Small intestine (tissue), 7 donors: ENCODE results near the gene MAPT. TPM values are rescaled to one million over a fixed set of nuclear protein-coding genes. Genes with fewer than 3 reads are reported as not detected.

Source experiments
- DNase-seq, 2 donors: peaks; one replicate each; pipeline versions ENCODE4 v3.0.0 to v3.0.0-alpha.2; 2013
- FAIRE-seq: peaks from 2 replicates; lab custom pipeline; 2012; peaks lifted over from hg19 to GRCh38; lab: Jason Lieb, UNC
- H3K27ac ChIP-seq, 3 donors: one replicate each; pipeline ENCODE4 v1.5.1; 2013; ENCODE audit warnings: low read length in 2 of 3, mild to moderate bottlenecking in 2 of 3, control low read depth in 1 of 3, inconsistent platforms in 1 of 3, low read depth in 1 of 3, moderate library complexity in 1 of 3
- H3K27me3 ChIP-seq, 3 donors: one replicate each; pipeline ENCODE4 v1.6.1; 2013; ENCODE audit warnings: low read length in 3 of 3, inconsistent platforms in 1 of 3; ENCODE audit not compliant: control insufficient read depth in 3 of 3, insufficient read depth in 3 of 3
- H3K36me3 ChIP-seq, 3 donors: one replicate each; pipeline ENCODE4 v1.6.1; 2013; ENCODE audit warnings: low read length in 3 of 3, inconsistent platforms in 1 of 3, low read depth in 1 of 3, mild to moderate bottlenecking in 1 of 3, moderate library complexity in 1 of 3; ENCODE audit not compliant: control insufficient read depth in 3 of 3, insufficient read depth in 2 of 3
- H3K4me1 ChIP-seq, 3 donors: one replicate each; pipeline ENCODE4 v1.6.1; 2013; ENCODE audit warnings: low read length in 2 of 3, inconsistent platforms in 1 of 3, low read depth in 1 of 3, mild to moderate bottlenecking in 1 of 3, moderate library complexity in 1 of 3; ENCODE audit not compliant: control insufficient read depth in 3 of 3, insufficient read depth in 2 of 3
- H3K4me3 ChIP-seq, 3 donors: one replicate each; pipeline ENCODE4 v1.5.1; 2013; ENCODE audit warnings: low read length in 3 of 3, control low read depth in 1 of 3, inconsistent platforms in 1 of 3, low read depth in 1 of 3, mild to moderate bottlenecking in 1 of 3, moderate library complexity in 1 of 3
- H3K9me3 ChIP-seq, 2 donors: one replicate each; pipeline ENCODE4 v1.6.1; 2013; ENCODE audit warnings: low read depth in 1 of 2, low read length in 1 of 2; ENCODE audit not compliant: control insufficient read depth in 2 of 2, insufficient read depth in 1 of 2
- WGBS, 3 donors: extraction: QIAGEN DNeasy Blood & Tissue Kit; methylation state at CpG; one replicate each; pipeline ENCODE4 v1.1.7; 2013; 5-methylcytosine and 5-hydroxymethylcytosine counted together
- polyA plus RNA-seq, 4 donors: library from polyadenylated mRNA; stranded (reverse) in 3 of 4; unstranded in 1 of 4; fragments of 200-250 nt in 3 of 4; fragments of 120-200 nt in 1 of 4; gene quantifications; one replicate each; pipeline versions ENCODE4 v1.2.1 to v1.2.3, GENCODE V29; 2013
- donor health status: healthy with polysubstance abuse.
- donor health status: control.
- donor health status: control.
- donor health status: Bipolar disorder and iron deficiency.
- donor health status: healthy.

Gene MAPT
- polyA plus RNA-seq, 4 donors = 0.54 to 6.0 (median 0.87) TPM; not detected in 1

GRCh38 chr17:45895969-45896785 is 1.8 kb downstream of the MAPT start:
- peak overlapping the region in 1 of 3 donors; percentile 18 for H3K4me3 ChIP-seq
- FAIRE-seq (no peak), DNase-seq (peak in 1 of 2 donors; percentile 22)
- H3K36me3 ChIP-seq = no peaks in the 10 kb centered on the region
- H3K9me3 ChIP-seq = peaks cover 0 to 2% of the 10 kb centered on the region in 2 donors
- WGBS, 3 donors = 8 to 9% (median 9%) methylated on average over 55 of the region's 55 CpGs
- peaks cover 19 to 78% (median 20%) of the 10 kb centered on the region in 3 donors for H3K27me3 ChIP-seq
- H3K4me1 ChIP-seq = peaks cover 0 to 7% (median 2%) of the 10 kb centered on the region in 3 donors
- no peak overlapping the region for H3K27ac ChIP-seq

- H3K4me1 ChIP-seq = peaks cover 0 to 7% (median 2%) of the 10 kb centered on the region in 3 donors
- H3K27ac ChIP-seq = no peak overlapping the region
- H3K27me3 ChIP-seq = peaks cover 19 to 76% (median 20%) of the 10 kb centered on the region in 3 donors
- WGBS, 3 donors = 4 to 8% (median 7%) methylated on average over 66 to 67 of the region's 67 CpGs
- FAIRE-seq = no peak
- no peaks in the 10 kb centered on the region for H3K36me3 ChIP-seq
- peak in 1 of 2 donors; percentile 13 for DNase-seq
- peaks cover 0 to 2% of the 10 kb centered on the region in 2 donors for H3K9me3 ChIP-seq
- no peak overlapping the region for H3K4me3 ChIP-seq
Observed at GRCh38 chr17:45896803-45897693, 2.7 kb downstream of the MAPT start.

- H3K36me3 ChIP-seq = no peaks in the 10 kb centered on the region
- FAIRE-seq (no peak), DNase-seq (no peak)
- 52 to 65% (median 64%) methylated on average over 2 of the region's 2 CpGs for WGBS, 3 donors
- H3K4me1 ChIP-seq = peaks cover 0 to 2% (median 2%) of the 10 kb centered on the region in 3 donors
- no peak overlapping the region for H3K27ac ChIP-seq
- H3K9me3 ChIP-seq = no peaks in the 10 kb centered on the region
- H3K27me3 ChIP-seq = peaks cover 19 to 68% (median 20%) of the 10 kb centered on the region in 3 donors
- H3K4me3 ChIP-seq = no peak overlapping the region
Observed at GRCh38 chr17:45900136-45900535, 5.8 kb downstream of the MAPT start.

GRCh38 chr17:45900723-45901415 is 6.5 kb downstream of the MAPT start:
- H3K27me3 ChIP-seq = peaks cover 13 to 63% (median 18%) of the 10 kb centered on the region in 3 donors
- H3K27ac ChIP-seq = no peak overlapping the region
- 87 to 92% (median 88%) methylated on average over 13 of the region's 13 CpGs for WGBS, 3 donors
- H3K4me1 ChIP-seq = no peaks in the 10 kb centered on the region
- DNase-seq (no peak), FAIRE-seq (no peak)
- no peaks in the 10 kb centered on the region for H3K36me3 ChIP-seq
- no peak overlapping the region for H3K4me3 ChIP-seq
- no peaks in the 10 kb centered on the region for H3K9me3 ChIP-seq

GRCh38 chr17:45902892-45903346 is 8.6 kb downstream of the MAPT start:
- Histone ChIP-seq H3K27me3 (peaks cover 0 to 51% (median 8%) of the 10 kb centered on the region in 3 donors), H3K27ac (no peak overlapping the region), H3K4me3 (no peak overlapping the region), H3K36me3 (no peaks in the 10 kb centered on the region), H3K9me3 (no peaks in the 10 kb centered on the region), H3K4me1 (no peaks in the 10 kb centered on the region)
- DNase-seq = peak in 1 of 2 donors; percentile 24
- FAIRE-seq = no peak
- WGBS, 3 donors = 8 to 40% (median 18%) methylated on average over 7 of the region's 7 CpGs

GRCh38 chr17:45904866-45905265 is 10.5 kb downstream of the MAPT start:
- DNase-seq (no peak), FAIRE-seq (no peak)
- Histone ChIP-seq H3K27ac (no peak overlapping the region), H3K4me1 (no peaks in the 10 kb centered on the region), H3K9me3 (no peaks in the 10 kb centered on the region), H3K4me3 (no peak overlapping the region), H3K36me3 (no peaks in the 10 kb centered on the region), H3K27me3 (peaks cover 0 to 33% (median 4%) of the 10 kb centered on the region in 3 donors)
- WGBS, 3 donors = 59 to 68% (median 61%) methylated on average over 6 of the region's 6 CpGs

- WGBS, 3 donors = 40 to 42% (median 40%) methylated on average over 4 of the region's 4 CpGs
- no peak overlapping the region for H3K27ac ChIP-seq
- no peaks in the 10 kb centered on the region for H3K36me3 ChIP-seq
- DNase-seq (no peak), FAIRE-seq (no peak)
- H3K27me3 ChIP-seq = peaks cover 0 to 32% (median 2%) of the 10 kb centered on the region in 3 donors
- H3K4me1 ChIP-seq = no peaks in the 10 kb centered on the region
- no peaks in the 10 kb centered on the region for H3K9me3 ChIP-seq
- H3K4me3 ChIP-seq = no peak overlapping the region
Observed at GRCh38 chr17:45905814-45906213, 11.5 kb downstream of the MAPT start.
